LNCaP clone FGC (cell line): ENCODE data around the gene DCP1B.

Source experiments
- DNase-seq: peaks from one replicate; pipeline ENCODE4 v3.0.0-alpha.2; 2011; ENCODE audit warnings: low read depth
- H3K4me3 ChIP-seq: 2 replicates; pipeline ENCODE4 v1.5.1; 2011; ENCODE audit warnings: mild to moderate bottlenecking, low read depth, low read length, control low read depth
- TF ChIP-seq, protein P1 (sequence below): IDR thresholded peaks from 2 replicates; pipeline ENCODE4 v1.5.1; 2012; ENCODE audit warnings: mild to moderate bottlenecking; ENCODE audit not compliant: control insufficient read depth, insufficient read depth; ENCODE audit errors: extremely low read depth

The DCP1B gene

DNA sequence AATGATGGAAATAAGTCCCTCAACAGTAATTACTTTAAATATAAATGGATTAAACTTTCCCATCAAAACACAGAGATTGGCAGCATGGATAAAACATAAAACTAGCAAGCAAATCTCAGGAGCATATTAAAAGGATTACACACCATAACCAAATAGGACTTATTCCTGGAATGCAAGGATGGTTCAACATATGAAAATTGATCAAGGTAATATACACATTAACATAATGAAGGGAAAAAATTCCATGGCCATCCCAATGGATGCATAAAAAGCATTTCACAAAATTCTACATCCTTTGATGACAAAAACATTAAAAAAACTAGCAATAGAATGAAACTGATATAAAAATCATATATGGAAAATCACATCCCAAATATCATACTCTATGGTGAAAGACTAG, 99.4 kb downstream of the DCP1B start:
- TF ChIP-seq, protein P1, sequence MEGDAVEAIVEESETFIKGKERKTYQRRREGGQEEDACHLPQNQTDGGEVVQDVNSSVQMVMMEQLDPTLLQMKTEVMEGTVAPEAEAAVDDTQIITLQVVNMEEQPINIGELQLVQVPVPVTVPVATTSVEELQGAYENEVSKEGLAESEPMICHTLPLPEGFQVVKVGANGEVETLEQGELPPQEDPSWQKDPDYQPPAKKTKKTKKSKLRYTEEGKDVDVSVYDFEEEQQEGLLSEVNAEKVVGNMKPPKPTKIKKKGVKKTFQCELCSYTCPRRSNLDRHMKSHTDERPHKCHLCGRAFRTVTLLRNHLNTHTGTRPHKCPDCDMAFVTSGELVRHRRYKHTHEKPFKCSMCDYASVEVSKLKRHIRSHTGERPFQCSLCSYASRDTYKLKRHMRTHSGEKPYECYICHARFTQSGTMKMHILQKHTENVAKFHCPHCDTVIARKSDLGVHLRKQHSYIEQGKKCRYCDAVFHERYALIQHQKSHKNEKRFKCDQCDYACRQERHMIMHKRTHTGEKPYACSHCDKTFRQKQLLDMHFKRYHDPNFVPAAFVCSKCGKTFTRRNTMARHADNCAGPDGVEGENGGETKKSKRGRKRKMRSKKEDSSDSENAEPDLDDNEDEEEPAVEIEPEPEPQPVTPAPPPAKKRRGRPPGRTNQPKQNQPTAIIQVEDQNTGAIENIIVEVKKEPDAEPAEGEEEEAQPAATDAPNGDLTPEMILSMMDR, result no peak
- H3K4me3 ChIP-seq, result no peak overlapping the region
- DNase-seq, result no peak

DNA sequence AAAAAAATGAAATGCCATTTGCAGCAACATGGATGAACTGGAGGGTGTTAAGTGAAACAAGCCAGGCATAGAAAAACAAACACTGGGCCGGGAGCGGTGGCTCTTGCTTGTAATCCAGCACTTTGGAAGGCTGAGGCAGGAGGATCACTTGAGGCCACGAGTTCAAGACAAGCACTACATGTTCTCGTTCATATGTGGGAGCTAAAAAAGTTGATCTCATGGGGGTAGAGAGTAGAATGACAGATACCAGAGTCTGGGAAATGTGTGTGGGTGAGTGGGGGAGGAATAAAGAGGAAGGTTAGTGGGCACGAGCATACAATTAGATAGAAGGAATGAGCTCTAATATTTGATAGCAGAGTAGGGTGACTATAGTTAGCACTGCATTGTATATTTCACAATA, 107.3 kb downstream of the DCP1B start:
- TF ChIP-seq, protein P1, result no peak
- H3K4me3 ChIP-seq, result no peak overlapping the region
- no peak for DNase-seq
